ENCODE results near the gene ZNF554.

ZNF554 gene

GRCh38 chr19:2877398-2878331 lies 58.0 kb downstream of the ZNF554 start:
- no peak for DNase-seq

- no peak for DNase-seq
These were observed 64.2 kb downstream of the ZNF554 start for GRCh38 chr19:2883686-2884439.

- no peak for DNase-seq
These were observed 66.1 kb downstream of the ZNF554 start for GRCh38 chr19:2885736-2886135.
